MCF 10A (cell line): ENCODE data around the gene OPCML. TPM values are rescaled to one million over a fixed set of nuclear protein-coding genes. Genes with fewer than 3 reads are reported as not detected.

Experiments used
- BruUV-seq: library from RNA; stranded (reverse); fragments of 400-500 nt; replicated peaks from 2 replicates; lab custom pipeline; 2021; lab: Mats Ljungman, UMichigan
- CTCF ChIA-PET: fragments of 300-600 bp; sonication (Branson Sonifier 250); formaldehyde crosslinking; extraction: SDS; loops from one replicate; lab custom pipeline; 2021; ENCODE audit warnings: antibody characterized with exemption, inconsistent platforms; lab: Yijun Ruan, JAX
- POLR2A ChIA-PET: fragments of 300-600, 350-650 bp; sonication (Branson Sonifier 250); formaldehyde crosslinking; extraction: SDS; loops from one replicate; lab custom pipeline; 2020; ENCODE audit warnings: antibody characterized with exemption, inconsistent platforms; lab: Yijun Ruan, JAX
- DNase-seq: peaks from one replicate; pipeline ENCODE4 v3.0.0-alpha.2; 2018; ENCODE audit not compliant: unreplicated experiment
- H3K27ac Mint-ChIP-seq: one replicate; pipeline ENCODE4 v1.8.0; 2022; ENCODE audit warnings: mild to moderate bottlenecking, low read depth, mixed read lengths; ENCODE audit not compliant: unreplicated experiment
- H3K27me3 Mint-ChIP-seq: one replicate; pipeline ENCODE4 v1.8.0; 2022; ENCODE audit warnings: mixed read lengths; ENCODE audit not compliant: insufficient read depth, unreplicated experiment
- H3K36me3 Mint-ChIP-seq: one replicate; pipeline ENCODE4 v1.8.0; 2022; ENCODE audit warnings: mild to moderate bottlenecking, moderate library complexity, mixed read lengths; ENCODE audit not compliant: insufficient read depth, unreplicated experiment
- H3K4me1 Mint-ChIP-seq: one replicate; pipeline ENCODE4 v1.8.0; 2022; ENCODE audit warnings: mixed read lengths; ENCODE audit not compliant: insufficient read depth, unreplicated experiment
- H3K4me3 Mint-ChIP-seq: one replicate; pipeline ENCODE4 v1.8.0; 2022; ENCODE audit warnings: mild to moderate bottlenecking, moderate library complexity, mixed read lengths; ENCODE audit not compliant: unreplicated experiment
- H3K9me3 Mint-ChIP-seq: one replicate; pipeline ENCODE4 v1.8.0; 2022; ENCODE audit warnings: mixed read lengths; ENCODE audit not compliant: unreplicated experiment
- intact Hi-C: fragments of 100-400 bp; cut with micrococcal nuclease; formaldehyde crosslinking; loops from 2 replicates; pipeline ENCODE4 v1.14.1; 2022
- total RNA-seq: library from RNA; stranded (reverse); gene quantifications from 2 replicates; pipeline ENCODE4 v1.2.3, GENCODE V29; 2022
- TF ChIP-seq, protein P1 (sequence below): fragments of 200-600 bp; IDR thresholded peaks from one replicate; pipeline ENCODE4 v1.8.0; 2022; ENCODE audit warnings: antibody characterized with exemption, mild to moderate bottlenecking; ENCODE audit not compliant: unreplicated experiment

OPCML gene
- total RNA-seq, 1 experiment from 2014 or later, result not detected

DNA sequence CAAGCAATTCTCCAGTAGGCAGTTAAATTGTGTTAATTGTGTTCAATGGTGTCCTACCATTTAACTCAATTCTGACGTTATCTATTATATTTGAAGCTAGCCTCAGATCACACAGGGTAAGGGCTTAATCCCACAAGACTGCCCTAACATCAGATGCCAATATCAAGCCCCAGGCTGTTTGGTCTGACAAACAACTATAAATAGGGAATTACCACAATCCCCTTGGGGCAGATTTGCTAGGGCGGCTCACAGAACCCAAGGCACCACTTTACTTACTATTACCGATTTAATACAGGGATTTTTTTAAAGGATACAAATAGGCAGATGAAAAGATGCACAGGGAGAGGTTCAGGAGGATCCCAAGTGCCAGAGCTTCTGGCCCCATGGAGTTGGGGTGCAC, 678.4 kb downstream of the OPCML start:
- ChIA-PET POLR2A (no interaction called here), CTCF (no interaction called here)
- intact Hi-C loops, result no loop called here
- H3K27ac Mint-ChIP-seq, result no peak overlapping the region
- no peak overlapping the region for H3K4me3 Mint-ChIP-seq
- TF ChIP-seq, protein P1, sequence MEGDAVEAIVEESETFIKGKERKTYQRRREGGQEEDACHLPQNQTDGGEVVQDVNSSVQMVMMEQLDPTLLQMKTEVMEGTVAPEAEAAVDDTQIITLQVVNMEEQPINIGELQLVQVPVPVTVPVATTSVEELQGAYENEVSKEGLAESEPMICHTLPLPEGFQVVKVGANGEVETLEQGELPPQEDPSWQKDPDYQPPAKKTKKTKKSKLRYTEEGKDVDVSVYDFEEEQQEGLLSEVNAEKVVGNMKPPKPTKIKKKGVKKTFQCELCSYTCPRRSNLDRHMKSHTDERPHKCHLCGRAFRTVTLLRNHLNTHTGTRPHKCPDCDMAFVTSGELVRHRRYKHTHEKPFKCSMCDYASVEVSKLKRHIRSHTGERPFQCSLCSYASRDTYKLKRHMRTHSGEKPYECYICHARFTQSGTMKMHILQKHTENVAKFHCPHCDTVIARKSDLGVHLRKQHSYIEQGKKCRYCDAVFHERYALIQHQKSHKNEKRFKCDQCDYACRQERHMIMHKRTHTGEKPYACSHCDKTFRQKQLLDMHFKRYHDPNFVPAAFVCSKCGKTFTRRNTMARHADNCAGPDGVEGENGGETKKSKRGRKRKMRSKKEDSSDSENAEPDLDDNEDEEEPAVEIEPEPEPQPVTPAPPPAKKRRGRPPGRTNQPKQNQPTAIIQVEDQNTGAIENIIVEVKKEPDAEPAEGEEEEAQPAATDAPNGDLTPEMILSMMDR, result no peak
- no peak for DNase-seq
- H3K4me1 Mint-ChIP-seq, result no peaks in the 10 kb centered on the region
- H3K9me3 Mint-ChIP-seq, result peaks cover 35% of the 10 kb centered on the region
- no TSS peak for BruUV-seq
- H3K27me3 Mint-ChIP-seq, result no peaks in the 10 kb centered on the region
- H3K36me3 Mint-ChIP-seq, result no peaks in the 10 kb centered on the region

DNA sequence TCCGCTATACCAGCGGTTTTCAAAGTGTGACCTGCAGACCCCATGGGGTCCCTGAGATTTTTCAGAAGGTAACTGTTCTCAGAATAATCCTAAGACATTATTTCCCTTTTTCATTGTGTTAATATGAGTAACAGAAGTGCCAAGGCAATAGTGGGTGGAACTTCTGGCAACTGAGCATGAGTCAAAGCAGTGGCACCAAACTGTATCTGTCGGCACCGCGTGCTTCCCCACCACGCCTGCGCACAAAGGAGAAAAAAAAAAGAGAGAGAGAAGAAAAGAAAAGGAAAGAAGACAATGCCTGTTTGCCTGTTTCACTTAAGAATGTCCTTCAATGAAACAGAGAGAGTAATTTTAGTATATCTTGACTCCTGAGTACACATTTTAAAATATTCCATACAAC, 679.9 kb downstream of the OPCML start:
- Mint-ChIP-seq H3K4me3 (no peak overlapping the region), H3K9me3 (peaks cover 41% of the 10 kb centered on the region), H3K4me1 (no peaks in the 10 kb centered on the region), H3K36me3 (no peaks in the 10 kb centered on the region), H3K27ac (no peak overlapping the region), H3K27me3 (no peaks in the 10 kb centered on the region)
- no peak for DNase-seq
- TF ChIP-seq, protein P1, result no peak
- ChIA-PET POLR2A (no interaction called here), CTCF (no interaction called here)
- BruUV-seq, result no TSS peak
- intact Hi-C loops, result no loop called here

DNA sequence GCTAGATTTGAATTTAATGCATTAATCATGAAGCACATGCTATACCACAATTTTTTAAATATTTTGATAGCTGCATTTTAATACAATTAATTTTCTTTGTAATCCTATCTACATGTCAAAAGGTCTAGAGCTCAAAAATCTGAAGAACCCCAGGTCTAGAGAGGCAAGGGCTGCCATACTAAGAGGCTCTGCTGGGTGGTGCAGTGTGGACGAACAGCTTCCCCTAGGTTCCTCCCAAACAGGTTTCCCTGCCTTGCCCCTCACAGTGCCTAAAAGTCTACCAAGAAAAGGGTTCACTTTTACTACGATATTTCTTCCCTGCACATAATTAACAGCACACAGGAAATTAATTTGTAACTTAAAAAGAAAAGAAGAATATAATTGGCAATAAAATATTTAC, 681.1 kb downstream of the OPCML start:
- CTCF ChIA-PET, result no interaction called here
- no peaks in the 10 kb centered on the region for H3K4me1 Mint-ChIP-seq
- peaks cover 45% of the 10 kb centered on the region for H3K9me3 Mint-ChIP-seq
- POLR2A ChIA-PET, result no interaction called here
- no peak for DNase-seq
- no peaks in the 10 kb centered on the region for H3K27me3 Mint-ChIP-seq
- TF ChIP-seq, protein P1, result no peak
- no TSS peak for BruUV-seq
- H3K27ac Mint-ChIP-seq, result no peak overlapping the region
- H3K4me3 Mint-ChIP-seq, result no peak overlapping the region
- no peaks in the 10 kb centered on the region for H3K36me3 Mint-ChIP-seq
- intact Hi-C loops, result no loop called here

DNA sequence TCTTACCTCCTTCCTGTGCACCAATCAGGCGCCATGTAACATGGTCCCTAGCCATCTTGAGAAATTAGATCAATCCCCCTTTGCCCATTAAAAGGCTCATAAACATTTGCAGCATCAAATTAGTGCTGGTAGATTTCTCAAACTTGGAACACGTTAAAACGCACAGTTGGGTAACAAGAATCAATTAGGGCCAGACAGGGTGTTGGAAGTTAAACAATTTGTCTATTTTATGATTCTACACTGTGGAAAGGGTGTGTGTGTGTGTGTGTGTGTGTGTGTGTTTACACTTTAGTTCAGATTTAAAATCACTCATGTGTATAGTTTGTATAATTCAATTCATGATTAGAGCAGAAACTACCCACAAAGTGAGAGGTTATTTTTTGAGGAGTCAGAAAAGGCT, 682.0 kb downstream of the OPCML start:
- TF ChIP-seq, protein P1, result no peak
- BruUV-seq, result no TSS peak
- H3K27ac Mint-ChIP-seq, result no peak overlapping the region
- DNase-seq, result no peak
- intact Hi-C loops, result no loop called here
- no peaks in the 10 kb centered on the region for H3K36me3 Mint-ChIP-seq
- no peak overlapping the region for H3K4me3 Mint-ChIP-seq
- ChIA-PET POLR2A (no interaction called here), CTCF (interaction anchor here (0.7 kb wide), 1 partner anchor 1189 kb away, joined by 3 read pairs; no protein-coding TSS in a partner anchor)
- no peaks in the 10 kb centered on the region for H3K27me3 Mint-ChIP-seq
- no peaks in the 10 kb centered on the region for H3K4me1 Mint-ChIP-seq
- H3K9me3 Mint-ChIP-seq, result peaks cover 35% of the 10 kb centered on the region
